Endothelial cell of umbilical vein (primary cell): Measurements from ENCODE around the gene TKTL1. TPM values are rescaled to one million over a fixed set of nuclear protein-coding genes. Genes with fewer than 3 reads are reported as not detected.

Experiments used
- BruUV-seq: library from RNA; stranded (reverse); fragments of 400-500 nt; replicated peaks from 2 replicates; lab custom pipeline; 2021; lab: Mats Ljungman, UMichigan
- CTCF ChIA-PET: fragments of 300-600, 350-600 bp; sonication (Branson Sonifier 250); formaldehyde crosslinking; loops from one replicate; lab custom pipeline; 2021; ENCODE audit warnings: antibody characterized with exemption, inconsistent platforms; lab: Charles Lee
- POLR2A ChIA-PET: fragments of 300-600, 350-600 bp; sonication (Branson Sonifier 250); formaldehyde crosslinking; loops from one replicate; lab custom pipeline; 2021; ENCODE audit warnings: antibody characterized with exemption, inconsistent platforms; lab: Charles Lee
- DNase-seq: peaks from one replicate; pipeline ENCODE4 v3.0.0-alpha.2; 2011; ENCODE audit warnings: low read depth, low spot score
- FAIRE-seq: peaks from 2 replicates; lab custom pipeline; 2011; peaks lifted over from hg19 to GRCh38; lab: Jason Lieb, UNC
- H2AFZ ChIP-seq: 2 replicates; pipeline ENCODE4 v1.6.0; 2012; ENCODE audit warnings: low read depth, low read length, control low read depth, inconsistent platforms
- H3K27ac ChIP-seq: 2 replicates; pipeline ENCODE4 v1.5.1; 2011; ENCODE audit warnings: low read depth, mild to moderate bottlenecking, control low read depth, low read length, moderate library complexity; ENCODE audit not compliant: insufficient read depth
- H3K27me3 ChIP-seq, 2 experiments: 2 replicates each; pipeline versions ENCODE4 v1.6.0 to v1.6.1; 2011; ENCODE audit warnings: low read length in 2 of 2, mixed read lengths in 1 of 2; ENCODE audit not compliant: control insufficient read depth in 2 of 2, insufficient read depth in 2 of 2
- H3K36me3 ChIP-seq, 2 experiments: 2 replicates in 1 of 2; 3 replicates in 1 of 2; pipeline ENCODE4 v1.5.1; 2011; ENCODE audit warnings: low read length in 2 of 2, mild to moderate bottlenecking in 1 of 2, moderate library complexity in 1 of 2; ENCODE audit not compliant: control insufficient read depth in 2 of 2, insufficient read depth in 2 of 2; ENCODE audit errors: extremely low read depth in 1 of 2
- H3K4me1 ChIP-seq: 3 replicates; pipeline ENCODE4 v1.5.1; 2011; ENCODE audit warnings: mild to moderate bottlenecking, low read length; ENCODE audit not compliant: control insufficient read depth, insufficient read depth; ENCODE audit errors: extremely low read depth
- H3K4me2 ChIP-seq: 2 replicates; pipeline ENCODE4 v1.6.1; 2011; ENCODE audit warnings: low read length, control low read depth, mixed read lengths; ENCODE audit not compliant: insufficient read depth
- H3K4me3 ChIP-seq, 3 experiments: fragments of 200-600 bp in 1 of 3; sonication (generic), shearing (Covaris generic) in 1 of 3; replicated peaks in 1 of 3; 2 replicates each; pipeline ENCODE4 v1.5.1; 2011 to 2016; ENCODE audit warnings: control low read depth in 3 of 3, low read length in 3 of 3, mild to moderate bottlenecking in 2 of 3, inconsistent platforms in 1 of 3, low read depth in 1 of 3, moderate library complexity in 1 of 3; ENCODE audit not compliant: insufficient read depth in 1 of 3
- H3K79me2 ChIP-seq: 2 replicates; pipeline ENCODE4 v1.6.0; 2012; ENCODE audit warnings: low read length, inconsistent platforms; ENCODE audit not compliant: control insufficient read depth, insufficient read depth
- H3K9ac ChIP-seq: replicated peaks from 2 replicates; pipeline ENCODE3; 2011; ENCODE audit warnings: low read length, control low read depth; ENCODE audit not compliant: insufficient read depth; ENCODE audit errors: extremely low read depth
- H3K9me1 ChIP-seq: replicated peaks from 3 replicates; pipeline ENCODE4 v1.6.0; 2011; ENCODE audit warnings: mild to moderate bottlenecking, low read length; ENCODE audit not compliant: control insufficient read depth, insufficient read depth; ENCODE audit errors: extremely low read depth
- H3K9me3 ChIP-seq: replicated peaks from 2 replicates; pipeline ENCODE4 v1.5.1; 2012; ENCODE audit warnings: low read length, inconsistent platforms; ENCODE audit not compliant: control insufficient read depth, insufficient read depth
- H4K20me1 ChIP-seq: replicated peaks from 2 replicates; pipeline ENCODE3; 2011; ENCODE audit warnings: mild to moderate bottlenecking, low read length; ENCODE audit not compliant: control insufficient read depth, insufficient read depth; ENCODE audit errors: extremely low read depth
- CTCF ChIP-seq, 2 donors: IDR thresholded peaks; 1 replicate in 1 of 2; 2 replicates in 1 of 2; pipeline ENCODE4 v1.5.1; 2011; ENCODE audit warnings: low read length in 2 of 2, mild to moderate bottlenecking in 2 of 2, moderate library complexity in 2 of 2, control low read depth in 1 of 2, inconsistent platforms in 1 of 2, low read depth in 1 of 2; ENCODE audit not compliant: insufficient read depth in 1 of 2; ENCODE audit errors: extremely low read depth in 1 of 2
- EZH2 ChIP-seq: IDR thresholded peaks from 2 replicates; pipeline ENCODE4 v1.6.1; 2012; ENCODE audit warnings: borderline replicate concordance, low read depth, mild to moderate bottlenecking, moderate library complexity, low read length, inconsistent platforms; ENCODE audit not compliant: severe bottlenecking
- FOS ChIP-seq: IDR thresholded peaks from 2 replicates; pipeline ENCODE4 v1.6.1; 2011; ENCODE audit warnings: mild to moderate bottlenecking, low read length, moderate library complexity, borderline replicate concordance; ENCODE audit not compliant: insufficient read depth
- GATA2 ChIP-seq: IDR thresholded peaks from 2 replicates; pipeline ENCODE4 v1.7.0; 2011; ENCODE audit warnings: low read depth, mild to moderate bottlenecking, moderate library complexity, mixed read lengths, low read length; ENCODE audit not compliant: insufficient read length, insufficient read depth
- JUN ChIP-seq: IDR thresholded peaks from 2 replicates; pipeline ENCODE4 v1.6.1; 2011; ENCODE audit warnings: borderline replicate concordance, low read depth; ENCODE audit not compliant: insufficient read length, insufficient read depth
- MYC ChIP-seq: IDR thresholded peaks from one replicate; pipeline ENCODE4 v1.6.1; 2011; ENCODE audit warnings: mild to moderate bottlenecking, low read depth, low read length
- POLR2A ChIP-seq: IDR thresholded peaks from 2 replicates; pipeline ENCODE4 v1.6.1; 2012; ENCODE audit warnings: low read depth, mild to moderate bottlenecking, control low read depth, low read length
- POLR2AphosphoS5 ChIP-seq: IDR thresholded peaks from 2 replicates; pipeline ENCODE4 v1.6.1; 2012; ENCODE audit warnings: low read depth, mild to moderate bottlenecking, control low read depth, low read length, moderate library complexity; ENCODE audit not compliant: insufficient read depth
- dilution Hi-C: fragments of 300-500 bp; cut with MboI; formaldehyde crosslinking; loops from one replicate; pipeline ENCODE4 v1.15.0; 2019; ENCODE audit warnings: low sequenced_read_pairs; ENCODE audit not compliant: extremely low pct_ligation_motif_present
- intact Hi-C: fragments of 100-400 bp; cut with micrococcal nuclease; formaldehyde crosslinking; loops from one replicate; pipeline ENCODE4 v1.10.0; 2022
- polyA plus RNA-seq, 4 experiments: library from polyadenylated mRNA; depleted of rRNA in 3 of 4; stranded (reverse) in 3 of 4; unstranded in 1 of 4; fragments of >200 nt; gene quantifications; 2 replicates each; pipeline versions ENCODE4 v1.2.1 to v1.2.3, GENCODE V29; 2011 to 2012; ENCODE audit warnings: missing spikeins in 1 of 4
- total RNA-seq: library from RNA; stranded (reverse); gene quantifications from 2 replicates; pipeline ENCODE4 v1.2.3, GENCODE V29; 2021
- TF ChIP-seq, protein P1 (sequence below): IDR thresholded peaks from 2 replicates; pipeline ENCODE4 v1.6.1; 2011; ENCODE audit not compliant: insufficient read depth, insufficient read length

The TKTL1 gene
- total and polyA plus RNA-seq, 2 donors (not counting 3 experiments of a cell fraction or from before 2014, with no cell fraction given) = 0.03 TPM; not detected in 1

DNA sequence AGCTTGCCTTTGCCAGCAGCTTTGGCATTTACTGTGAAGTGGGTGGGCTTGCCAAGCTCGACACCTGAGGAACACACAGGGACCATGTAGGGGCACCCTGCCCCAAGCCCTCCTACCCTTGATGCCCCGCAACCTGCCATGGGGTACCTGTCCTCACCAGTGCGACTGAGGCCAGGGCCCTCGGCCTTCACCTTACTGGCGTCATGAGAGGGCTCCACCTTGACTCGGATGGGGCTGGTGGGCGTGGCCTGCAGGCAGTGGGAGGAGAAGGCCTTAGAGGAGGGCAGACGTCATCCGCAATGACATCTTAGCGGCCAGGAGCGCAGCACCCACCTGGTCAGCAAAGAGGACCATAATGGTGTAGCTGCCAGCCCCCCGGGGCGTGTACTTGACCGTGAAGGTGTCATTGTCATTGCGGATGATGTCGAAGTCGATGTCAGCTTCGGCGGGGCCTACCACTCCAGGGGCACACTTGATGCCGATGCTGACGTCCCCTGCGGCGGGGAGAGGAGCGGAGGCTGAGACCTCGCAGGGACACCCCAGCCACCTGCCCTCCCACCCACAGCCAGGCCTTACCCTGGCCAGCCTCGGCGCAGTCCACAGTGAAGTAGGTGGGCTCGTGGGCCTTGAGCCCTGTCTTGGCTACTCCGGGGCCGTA lies 66.6 kb downstream of the TKTL1 start:
- Histone ChIP-seq H3K27me3 (no peaks in the 10 kb centered on the region), H3K36me3 (peaks cover 24 to 81% of the 10 kb centered on the region in 2 experiments), H4K20me1 (no peaks in the 10 kb centered on the region), H3K9me3 (no peaks in the 10 kb centered on the region), H3K4me1 (peaks cover 1% of the 10 kb centered on the region), H3K9me1 (no peaks in the 10 kb centered on the region), H3K9ac (no peak overlapping the region), H3K27ac (no peak overlapping the region), H3K79me2 (peaks cover 94% of the 10 kb centered on the region), H3K4me2 (no peak overlapping the region), H3K4me3 (no peak overlapping the region), H2AFZ (no peak overlapping the region)
- dilution Hi-C loops (no loop called here), intact Hi-C loops (no loop called here)
- ChIA-PET POLR2A (no interaction called here), CTCF (no interaction called here)
- BruUV-seq = no TSS peak
- DNase-seq = no peak
- FAIRE-seq = no peak
- TF ChIP-seq, protein P1, sequence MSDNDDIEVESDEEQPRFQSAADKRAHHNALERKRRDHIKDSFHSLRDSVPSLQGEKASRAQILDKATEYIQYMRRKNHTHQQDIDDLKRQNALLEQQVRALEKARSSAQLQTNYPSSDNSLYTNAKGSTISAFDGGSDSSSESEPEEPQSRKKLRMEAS = no peak
- TF ChIP-seq FOS (no peak), JUN (no peak)

DNA sequence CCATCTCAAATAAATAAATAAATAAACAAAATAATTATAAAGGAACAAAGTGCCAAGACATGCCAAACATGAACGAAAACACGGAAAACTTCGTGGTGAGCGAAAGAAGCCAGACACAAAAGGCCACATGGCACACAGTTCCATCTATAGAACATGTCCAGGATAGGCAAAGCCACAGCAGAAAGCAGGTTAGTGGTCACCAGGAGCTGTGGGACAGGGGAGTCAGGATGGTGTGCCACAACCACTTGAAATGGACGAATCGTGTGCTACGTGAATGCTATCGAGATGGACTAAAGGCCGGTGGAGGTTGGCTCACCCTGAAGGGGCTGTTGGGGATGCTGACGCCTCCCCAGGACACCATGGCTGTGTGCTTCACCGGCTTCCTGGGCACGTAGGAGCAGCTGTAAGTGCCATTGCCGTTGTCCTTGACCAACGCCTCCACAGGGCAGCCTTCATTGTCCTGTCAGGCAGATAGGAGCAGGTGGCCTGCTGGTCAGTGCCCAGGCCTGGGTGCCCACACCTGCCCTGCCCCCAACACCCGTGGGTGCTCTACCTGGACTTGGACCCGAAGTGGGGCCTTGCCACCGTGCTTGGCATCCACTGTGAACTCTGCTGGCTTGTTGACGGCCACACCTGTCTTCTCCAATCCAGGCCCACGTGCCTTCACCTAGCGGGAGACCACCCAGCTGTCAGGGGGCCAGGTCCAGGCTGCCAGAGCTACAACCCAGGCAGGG lies 68.3 kb downstream of the TKTL1 start:
- Histone ChIP-seq H3K27me3 (no peaks in the 10 kb centered on the region), H3K79me2 (peaks cover 94% of the 10 kb centered on the region), H3K27ac (no peak overlapping the region), H3K9ac (no peak overlapping the region), H4K20me1 (no peaks in the 10 kb centered on the region), H3K4me1 (peaks cover 13% of the 10 kb centered on the region), H3K4me2 (no peak overlapping the region), H2AFZ (no peak overlapping the region), H3K9me1 (no peaks in the 10 kb centered on the region), H3K36me3 (peaks cover 29 to 72% of the 10 kb centered on the region in 2 experiments), H3K9me3 (no peaks in the 10 kb centered on the region), H3K4me3 (no peak overlapping the region)
- no TSS peak for BruUV-seq
- FAIRE-seq (no peak), DNase-seq (no peak)
- dilution Hi-C loops = no loop called here
- intact Hi-C loops = no loop called here
- CTCF ChIA-PET = no interaction called here
- TF ChIP-seq, protein P1 = no peak
- no peak for TF ChIP-seq EZH2
- TF ChIP-seq FOS = no peak
- TF ChIP-seq CTCF (IDR thresholded peaks at IDR 0.05; ENCODE audit: extremely low read depth in 1 of 2, insufficient read depth in 1 of 2, low read depth in 1 of 2, low read length in 2 of 2) = no peak
- no peak for TF ChIP-seq JUN
- no peak for TF ChIP-seq POLR2A
- no peak for TF ChIP-seq GATA2
- no peak for TF ChIP-seq MYC
- TF ChIP-seq POLR2AphosphoS5 = no peak
- POLR2A ChIA-PET = interaction anchor here (1.2 kb wide), 1 partner anchor 17 kb away, joined by 3 read pairs; no protein-coding TSS in a partner anchor
